GM19328 (cell line): ENCODE data around the gene PITRM1.

Experiments
- ATAC-seq: cut with Tn5 transposase; IDR thresholded peaks from one replicate; pipeline ENCODE4 v1.9.1; 2021; ENCODE audit warnings: mild to moderate bottlenecking, moderate library complexity; ENCODE audit not compliant: unreplicated experiment

The PITRM1 gene

DNA sequence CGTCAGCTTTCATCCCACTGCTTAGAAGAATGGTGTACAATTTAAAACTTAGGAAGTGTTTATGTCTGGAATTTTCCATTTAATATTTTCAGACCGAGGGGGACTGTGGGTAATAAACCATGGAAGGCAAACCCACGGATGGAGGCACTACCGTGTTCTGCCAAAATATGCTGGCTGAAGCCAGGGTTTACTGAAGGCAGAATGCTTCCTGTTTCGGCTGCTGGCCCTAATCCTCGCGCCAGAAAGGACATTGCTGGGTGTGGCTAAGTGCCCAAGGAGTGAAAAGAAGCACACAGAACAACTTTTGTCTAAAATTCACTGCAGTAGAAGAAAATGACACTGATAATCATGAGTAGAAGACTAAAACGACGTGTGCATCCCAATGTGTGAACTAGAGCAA is 32.3 kb downstream of the PITRM1 start:
- ATAC-seq: no peak

DNA sequence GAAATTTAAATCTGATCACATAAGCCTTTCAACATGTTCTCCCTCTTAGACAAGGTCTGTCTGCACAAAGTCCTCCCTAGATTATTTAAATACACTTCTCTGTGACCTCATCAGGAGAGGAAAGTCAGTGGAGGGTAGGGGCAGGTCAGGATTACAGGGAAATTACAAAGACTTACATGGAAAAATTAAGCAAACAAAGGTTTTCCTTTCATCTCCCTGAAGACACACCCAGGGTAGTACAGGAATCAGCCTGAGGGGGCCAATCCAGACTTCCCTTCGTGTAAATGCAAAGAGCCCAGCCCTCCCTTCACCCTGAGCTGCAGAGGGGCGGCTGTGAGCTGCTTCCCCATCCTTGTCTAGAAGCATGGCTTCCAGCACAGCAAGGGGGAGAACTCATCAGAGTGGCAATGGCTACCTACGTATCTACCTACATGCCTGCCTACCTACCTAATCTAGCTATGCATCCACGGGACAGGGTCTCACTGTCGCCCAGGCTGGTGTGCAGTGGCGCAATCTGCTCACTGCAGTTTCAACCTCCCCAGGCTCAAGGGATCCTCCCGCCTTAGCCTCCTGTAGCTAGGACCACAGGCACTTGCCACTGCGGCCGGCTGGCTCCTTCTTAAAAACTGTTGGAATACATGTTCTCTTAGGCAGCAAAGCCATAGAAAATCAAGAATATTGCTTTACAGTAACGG is 33.2 kb downstream of the PITRM1 start:
- no peak for ATAC-seq

DNA sequence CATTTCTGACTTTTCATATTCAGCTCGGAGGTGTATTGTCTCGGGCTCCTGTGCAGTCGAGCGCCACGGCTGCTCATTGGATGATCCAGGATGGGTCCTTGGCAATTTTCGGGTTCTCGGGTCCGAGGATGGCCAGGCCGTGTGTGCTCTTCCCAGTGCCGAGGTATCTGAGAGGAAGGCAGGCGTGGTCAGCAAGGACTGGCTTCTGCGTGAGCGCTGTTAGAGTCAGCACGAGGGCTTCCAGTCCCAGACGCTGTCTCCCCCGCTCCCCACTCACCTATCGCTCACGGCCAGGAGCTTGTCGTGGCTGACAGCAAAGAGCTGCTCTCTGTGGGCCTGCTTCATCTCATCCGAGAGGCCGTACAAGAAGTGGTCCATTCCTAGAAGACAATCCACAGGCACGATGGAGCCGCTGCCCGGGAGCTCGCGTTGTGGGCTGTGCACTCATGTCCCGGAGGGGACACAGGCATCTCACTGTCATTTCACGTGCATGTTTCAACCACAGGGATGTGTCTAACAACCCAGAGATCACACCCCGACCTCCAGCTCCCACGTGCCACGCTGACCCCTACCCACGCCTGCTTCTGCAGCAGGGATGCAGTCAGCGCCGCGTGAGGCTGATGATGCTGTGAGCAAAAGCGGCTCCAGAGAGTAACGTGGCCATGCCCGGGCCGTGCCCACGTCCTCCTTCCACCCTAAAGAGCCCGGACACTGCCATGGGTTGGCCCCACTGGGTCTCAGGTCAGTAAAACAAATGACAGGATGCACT is 34.4 kb downstream of the PITRM1 start:
- ATAC-seq: no peak

DNA sequence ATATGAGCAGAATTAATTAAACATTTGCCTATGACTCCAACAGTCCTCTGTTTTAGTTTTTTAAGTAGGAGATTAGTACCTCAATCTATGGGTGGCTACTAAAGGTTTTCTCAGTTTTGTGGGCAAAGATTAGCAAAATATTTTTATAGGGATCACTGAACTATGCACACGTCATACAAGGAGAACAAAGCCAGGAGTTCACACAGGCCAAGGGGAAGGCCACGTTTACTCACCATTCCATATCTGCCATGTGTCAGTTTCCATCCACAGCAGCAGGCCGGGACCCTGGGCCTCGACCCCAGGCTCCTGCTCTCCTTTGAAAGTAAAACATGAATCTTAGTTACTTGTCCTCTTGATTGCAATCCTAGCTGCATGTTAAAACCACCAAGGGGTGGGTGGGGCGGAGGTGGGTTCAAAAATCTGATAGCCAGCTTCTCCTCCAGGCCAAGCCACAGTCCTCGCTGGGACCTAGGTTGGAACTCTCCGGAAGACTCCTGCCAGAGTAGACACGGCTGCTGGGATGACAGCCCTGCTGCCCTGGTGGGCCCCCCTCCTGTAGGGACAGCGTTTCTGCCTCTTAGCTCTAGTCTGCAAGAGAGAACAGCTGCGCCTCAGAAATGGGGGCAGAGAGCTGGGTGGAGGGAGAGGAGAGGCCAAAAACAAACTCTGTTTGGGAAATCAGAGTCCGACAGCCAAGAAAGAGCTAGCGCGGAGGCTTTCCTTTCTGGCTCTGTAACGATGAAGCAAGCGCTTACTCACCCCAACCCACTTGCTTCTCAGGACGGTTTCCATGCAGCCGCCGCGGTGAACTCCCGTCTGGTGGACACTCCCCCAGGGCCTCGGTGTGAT is 35.6 kb downstream of the PITRM1 start:
- ATAC-seq: no peak

DNA sequence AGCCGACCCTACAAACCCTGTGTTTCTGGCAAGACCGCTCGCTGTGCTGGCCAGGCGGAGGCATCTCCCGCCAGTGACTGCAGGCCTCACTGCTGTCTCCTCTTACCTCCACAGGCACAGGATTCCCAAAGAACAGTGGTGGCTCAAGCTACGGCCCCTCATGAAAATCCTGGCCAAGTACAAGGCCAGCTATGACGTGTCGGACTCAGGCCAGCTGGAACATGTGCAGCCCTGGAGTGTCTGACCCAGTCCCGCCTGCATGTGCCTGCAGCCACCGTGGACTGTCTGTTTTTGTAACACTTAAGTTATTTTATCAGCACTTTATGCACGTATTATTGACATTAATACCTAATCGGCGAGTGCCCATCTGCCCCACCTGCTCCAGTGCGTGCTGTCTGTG is 36.2 kb downstream of the PITRM1 start:
- ATAC-seq: no peak

DNA sequence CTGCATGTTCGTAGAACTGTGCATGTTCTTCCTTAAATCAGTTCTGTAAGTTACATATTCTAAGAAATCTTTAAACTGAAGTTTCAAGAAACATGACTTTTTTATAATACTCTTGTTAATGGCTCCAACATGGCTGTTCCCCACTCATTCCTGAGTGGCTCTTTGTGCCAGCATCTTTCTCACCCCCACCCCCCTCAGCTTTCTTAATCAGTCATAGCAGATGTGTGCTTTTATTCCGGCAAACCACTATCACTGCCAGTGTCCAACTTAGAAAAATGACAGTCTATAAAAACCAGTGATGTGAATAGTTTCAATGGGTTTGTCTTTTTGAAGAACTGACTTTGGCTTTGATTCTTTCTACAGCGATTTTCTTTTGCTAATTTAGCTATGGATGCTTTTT is 37.6 kb downstream of the PITRM1 start:
- no peak for ATAC-seq

DNA sequence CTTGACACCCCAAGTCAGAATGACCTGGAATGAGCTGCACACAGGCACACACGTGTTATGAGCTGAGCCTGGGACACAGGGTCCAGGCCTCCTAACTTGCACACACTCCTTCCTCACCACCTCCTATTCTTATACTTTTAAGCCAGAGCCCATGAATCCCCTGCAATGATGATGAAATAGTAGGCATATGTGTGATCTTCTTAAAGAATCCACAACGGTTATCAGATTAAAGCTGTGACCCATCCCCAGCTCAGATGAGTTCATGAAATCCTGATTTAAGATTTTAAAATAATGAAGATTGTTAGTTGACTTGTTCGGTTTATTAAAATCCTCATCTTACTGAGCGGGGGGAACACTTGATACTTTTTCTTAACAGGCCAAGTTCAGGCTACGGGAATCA is 38.6 kb downstream of the PITRM1 start:
- no peak for ATAC-seq

DNA sequence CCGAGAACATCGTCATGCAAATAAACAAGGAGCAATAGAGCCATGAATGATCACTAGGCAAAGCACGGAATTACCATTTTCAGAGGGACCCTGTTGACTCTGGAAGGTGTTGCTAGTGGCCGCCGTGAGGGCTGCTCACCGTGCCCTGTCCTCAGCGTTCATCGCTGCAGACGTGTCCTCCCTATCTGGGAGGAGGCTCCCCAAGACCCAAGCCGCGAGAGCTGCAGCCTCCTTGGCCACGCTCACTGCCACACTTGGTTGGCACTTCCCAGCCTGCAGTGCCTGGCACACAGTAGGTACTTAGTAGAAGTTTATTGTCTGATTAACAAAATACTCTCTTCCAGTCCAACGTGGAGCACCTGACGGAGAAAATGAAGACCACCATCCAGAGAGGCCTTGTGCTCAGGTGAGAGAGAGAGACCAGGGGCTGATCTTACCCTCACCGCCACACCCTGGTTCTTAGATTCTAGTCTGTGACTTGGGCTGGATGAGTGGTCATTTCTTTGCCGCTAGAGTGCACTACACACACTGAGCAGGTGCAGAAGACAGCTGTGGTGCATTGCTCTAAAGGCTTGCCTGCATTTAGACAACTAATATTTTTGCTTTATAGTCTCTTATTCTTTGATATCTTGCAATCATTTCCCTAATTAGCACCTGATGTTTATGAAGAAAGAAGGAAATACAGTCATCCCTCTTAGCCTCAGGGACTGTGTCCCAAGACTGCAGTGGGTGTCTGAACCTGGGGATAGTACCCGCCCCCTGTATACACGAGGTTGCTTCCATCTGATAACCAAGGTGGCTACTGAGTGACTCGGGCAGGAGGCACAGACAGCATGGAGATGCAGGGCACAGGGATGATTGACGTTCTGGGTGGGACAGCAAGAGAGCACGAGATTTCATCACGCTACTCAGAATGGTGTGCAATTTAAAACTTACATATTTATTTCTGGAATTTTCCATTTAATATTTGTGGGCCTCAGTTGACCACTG is 40.3 kb downstream of the PITRM1 start:
- no peak for ATAC-seq

DNA sequence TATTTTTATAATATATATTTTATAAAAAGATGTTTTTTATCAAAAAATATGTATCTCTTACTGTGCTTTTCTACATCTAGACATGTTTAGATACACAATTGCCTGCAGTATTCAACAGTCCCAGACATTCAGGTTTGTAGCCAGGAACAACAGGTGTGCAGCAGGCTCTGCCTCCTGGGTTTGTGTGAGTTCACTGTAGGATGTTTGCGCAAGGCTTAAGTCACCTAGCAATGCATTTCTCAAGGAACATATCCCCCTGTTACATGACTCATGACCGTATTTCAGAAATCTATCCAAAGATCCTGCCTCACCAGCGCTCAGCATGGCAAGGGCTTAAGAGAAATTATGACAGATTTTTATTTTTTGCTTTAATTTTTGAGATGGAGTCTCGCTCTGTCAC is 41.5 kb downstream of the PITRM1 start:
- ATAC-seq: no peak

DNA sequence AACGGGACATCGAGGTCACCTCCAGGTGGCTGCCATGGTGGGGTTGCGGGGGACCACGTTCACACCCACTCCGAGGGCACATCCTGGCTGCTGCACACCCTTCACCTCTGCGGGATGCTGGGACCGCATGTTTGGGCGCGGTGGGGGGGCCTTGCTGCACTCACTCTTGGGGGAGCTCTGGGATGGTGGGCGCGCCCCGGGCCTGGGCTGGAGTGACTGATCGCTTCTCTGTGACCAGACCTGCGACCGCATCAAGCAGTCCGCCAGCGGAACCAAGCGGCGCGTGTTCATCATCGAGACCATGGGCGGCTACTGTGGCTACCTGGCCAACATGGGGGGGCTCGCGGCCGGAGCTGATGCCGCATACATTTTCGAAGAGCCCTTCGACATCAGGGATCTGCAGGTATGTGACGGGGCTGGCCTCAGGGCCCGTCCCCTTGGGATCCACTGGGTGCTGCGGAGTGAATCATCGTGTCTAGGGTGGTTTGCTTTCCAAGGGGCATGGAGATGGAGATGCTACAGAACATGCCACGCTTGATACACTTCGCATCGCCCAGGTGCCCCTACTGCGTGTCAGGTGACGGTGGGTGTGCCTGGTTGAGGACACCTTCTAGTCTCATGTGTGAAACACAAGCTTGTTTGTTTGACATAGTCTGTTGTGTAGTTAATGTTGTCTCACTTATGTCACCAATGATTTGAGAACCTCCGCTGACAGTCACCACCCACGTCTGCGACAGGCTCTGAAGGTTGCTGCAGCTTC is 42.8 kb downstream of the PITRM1 start:
- no peak for ATAC-seq

DNA sequence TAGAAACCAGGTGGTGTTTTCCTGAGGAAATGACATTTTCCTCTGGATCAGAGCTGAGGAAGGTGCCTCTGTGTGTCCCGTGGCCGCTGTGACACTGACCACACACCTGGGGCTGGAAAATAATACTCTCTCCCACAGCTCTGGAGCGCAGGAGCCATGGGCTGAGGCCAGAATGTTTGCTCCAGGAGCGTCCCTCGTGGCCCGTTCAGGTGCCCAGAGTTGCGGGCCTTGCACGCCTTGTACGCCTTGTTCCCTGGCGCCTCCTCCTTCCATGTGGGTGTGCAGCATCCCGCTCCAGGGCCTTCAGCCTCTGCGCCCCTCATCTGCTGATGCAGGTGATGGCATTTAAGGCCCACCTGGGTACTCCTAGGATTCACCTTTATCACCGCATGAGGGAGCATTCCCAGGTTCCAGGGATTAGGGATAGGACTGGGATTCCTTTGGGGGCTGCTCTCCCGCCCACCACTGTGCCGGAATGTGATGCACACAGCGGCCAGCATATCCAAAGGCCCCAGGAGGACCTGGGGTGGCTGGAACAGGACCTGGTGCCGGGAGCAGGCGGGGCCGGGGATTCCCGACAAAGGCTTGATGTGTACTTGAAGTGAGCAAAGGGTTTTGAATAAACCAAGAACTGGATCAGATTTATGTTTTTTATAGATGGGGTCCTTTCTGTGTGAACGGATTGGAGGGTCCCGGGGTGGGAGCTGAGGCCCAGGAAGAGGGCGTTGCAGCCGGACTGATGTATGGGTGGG is 44.0 kb downstream of the PITRM1 start:
- ATAC-seq: no peak

DNA sequence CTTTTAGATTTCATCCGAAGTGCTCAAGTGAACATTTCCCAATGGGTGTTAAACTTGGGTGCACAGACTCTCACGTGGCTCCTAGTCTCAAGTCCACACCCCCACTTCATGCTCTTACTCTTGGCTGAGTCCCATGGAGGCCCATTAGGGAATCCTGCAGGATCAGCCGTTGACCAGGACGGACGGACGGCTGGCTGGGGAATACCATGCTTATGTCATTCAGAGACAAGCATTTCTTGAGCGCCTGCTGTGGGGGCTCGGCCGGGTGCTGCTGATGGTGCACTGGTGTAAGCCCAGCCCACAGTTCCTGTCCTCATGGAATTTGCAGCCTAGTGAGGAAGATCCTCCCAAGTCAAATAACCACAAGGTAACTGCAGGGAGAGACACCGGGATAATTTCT is 44.7 kb downstream of the PITRM1 start:
- ATAC-seq: no peak

DNA sequence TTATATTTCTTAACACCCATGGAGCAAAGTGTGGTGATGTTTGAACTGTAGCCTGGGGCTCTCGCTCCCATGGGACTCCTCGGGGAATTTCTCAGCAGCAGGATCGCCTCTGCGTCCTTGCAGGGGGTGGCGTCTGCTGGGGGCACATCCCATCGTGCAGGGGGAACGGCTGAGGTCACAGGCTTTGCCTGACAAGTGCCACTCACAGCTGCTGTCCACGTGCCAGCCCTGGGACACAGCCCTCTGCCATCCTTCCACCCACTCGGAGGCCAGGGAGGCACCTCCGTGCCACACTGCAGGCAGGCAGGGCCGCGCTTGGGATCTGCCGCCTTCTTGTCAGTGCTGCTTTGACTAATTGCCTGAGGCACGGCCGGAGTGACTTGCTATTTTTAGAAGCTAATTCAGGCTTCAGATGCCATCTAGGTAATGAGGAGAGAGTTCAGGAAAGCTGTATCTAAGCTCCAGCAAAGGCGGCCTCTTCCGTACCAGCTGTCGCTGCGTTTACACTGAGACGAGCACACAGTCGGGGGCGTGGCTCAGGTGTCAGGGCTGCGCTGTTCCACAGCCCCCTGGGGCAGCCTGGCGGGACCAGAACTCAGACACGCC is 45.7 kb downstream of the PITRM1 start:
- ATAC-seq: no peak

DNA sequence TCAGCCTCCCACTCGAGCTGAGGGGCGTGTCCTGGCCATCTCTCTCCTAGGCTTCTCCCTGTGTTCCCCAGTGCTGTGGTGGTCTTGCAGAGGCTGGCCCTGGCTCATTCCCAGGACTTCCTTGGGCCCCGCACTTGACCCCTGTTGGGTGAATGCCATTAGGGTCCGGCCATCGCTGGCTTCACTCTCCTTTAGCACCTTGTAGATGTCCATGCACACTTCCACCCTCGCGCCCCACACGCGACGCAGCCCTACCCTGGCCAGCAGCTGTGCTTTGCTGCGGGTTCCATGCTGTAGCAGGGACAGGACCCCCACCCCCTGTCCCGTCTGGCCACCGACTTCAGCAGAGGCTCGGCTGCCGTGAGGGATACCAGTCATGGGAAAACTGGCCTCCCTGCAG is 46.3 kb downstream of the PITRM1 start:
- no peak for ATAC-seq

DNA sequence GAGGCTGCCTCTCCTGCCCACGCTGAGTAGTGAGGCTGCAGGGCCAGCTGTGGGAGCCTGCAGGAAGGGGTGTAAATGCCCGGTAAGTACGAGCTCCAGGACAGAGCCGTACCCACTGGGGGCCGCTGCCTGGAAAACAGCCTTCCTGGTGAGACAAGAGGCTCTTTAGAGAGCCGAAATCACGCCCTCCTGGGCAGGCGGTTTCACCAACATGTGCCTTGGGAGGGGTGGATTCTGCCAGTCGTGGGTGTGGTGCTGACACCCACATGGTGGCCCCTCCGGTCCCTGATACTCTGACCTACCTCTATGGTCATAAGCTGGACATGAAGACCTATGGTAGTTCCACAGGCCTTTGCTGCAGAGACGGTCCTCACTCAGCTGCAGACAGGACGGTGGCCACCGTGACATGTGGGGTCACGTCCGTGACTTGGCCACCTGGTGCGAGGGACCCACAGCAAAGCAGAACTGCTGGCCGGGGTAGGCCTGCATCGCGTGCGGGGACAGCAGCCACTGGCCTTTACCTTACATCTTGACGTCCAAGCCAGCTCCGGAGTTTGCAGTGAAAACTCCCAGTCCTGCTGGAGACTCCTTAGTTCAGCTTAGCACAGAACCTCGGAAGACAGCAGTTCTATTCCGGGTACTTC is 46.9 kb downstream of the PITRM1 start:
- ATAC-seq: no peak

DNA sequence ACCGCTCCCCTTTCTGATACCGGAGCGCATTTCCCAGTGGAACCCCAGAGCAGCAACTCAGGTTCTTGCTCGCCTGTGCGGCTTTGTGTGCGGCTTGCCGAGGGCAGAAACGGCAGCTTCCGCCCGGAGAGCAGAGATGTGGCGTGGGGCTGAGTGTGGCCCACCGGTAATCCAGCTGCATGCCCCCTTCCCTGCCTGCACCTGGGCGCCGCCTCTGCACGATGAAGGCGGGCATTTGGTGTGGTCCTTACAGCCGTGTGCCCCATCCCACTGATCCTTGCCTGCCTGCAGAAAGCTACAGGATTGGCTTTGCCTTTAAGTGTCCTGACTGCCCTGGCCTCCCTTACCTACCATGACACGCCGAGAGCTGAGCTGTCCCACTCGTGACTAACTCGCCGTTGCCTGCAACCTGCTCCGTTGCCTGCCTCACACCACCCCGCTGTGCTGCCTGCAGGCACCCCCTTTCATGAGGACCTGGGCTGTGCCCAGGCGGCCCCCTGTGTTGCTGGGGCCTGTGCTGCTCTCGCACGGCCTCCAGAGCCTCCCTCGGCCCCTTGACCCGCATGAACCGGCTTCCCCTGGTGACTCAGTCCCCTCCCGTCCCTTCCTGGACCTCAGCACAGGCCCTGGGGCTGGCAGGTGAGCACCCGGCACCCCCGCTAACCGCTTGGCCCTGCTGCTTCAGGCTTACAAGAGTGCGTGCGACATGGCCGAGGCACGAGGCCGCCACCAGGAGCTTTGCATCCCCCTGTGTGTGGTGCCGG is 48.0 kb downstream of the PITRM1 start:
- no peak for ATAC-seq
